Kidney tubule cell (primary cell): Measurements from ENCODE around the gene TXNIP.

Experiments
- DNase-seq: peaks from one replicate; pipeline ENCODE4 v3.0.0-alpha.2; 2018; ENCODE audit warnings: low spot score

Gene TXNIP

GRCh38 chr1:145985129-145985501, 11.3 kb downstream of the TXNIP start:
- no peak for DNase-seq

- DNase-seq = no peak
These were observed 12.2 kb downstream of the TXNIP start for GRCh38 chr1:145983960-145984830.

GRCh38 chr1:145983206-145983675, 13.1 kb downstream of the TXNIP start:
- DNase-seq = no peak

- no peak for DNase-seq
These were observed 14.2 kb downstream of the TXNIP start for GRCh38 chr1:145982010-145982723.

GRCh38 chr1:145980457-145980994, 15.9 kb downstream of the TXNIP start:
- DNase-seq = no peak

- DNase-seq = no peak
These were observed 16.5 kb downstream of the TXNIP start for GRCh38 chr1:145979746-145980456.

GRCh38 chr1:145978854-145979745, 17.3 kb downstream of the TXNIP start:
- DNase-seq = peak; percentile 100

GRCh38 chr1:145978471-145978853, 17.9 kb downstream of the TXNIP start:
- no peak for DNase-seq

- peak; percentile 85 for DNase-seq
These were observed 18.6 kb downstream of the TXNIP start for GRCh38 chr1:145977486-145978470.

GRCh38 chr1:145977016-145977415, 19.4 kb downstream of the TXNIP start:
- DNase-seq = no peak

- DNase-seq = no peak
These were observed 21.2 kb downstream of the TXNIP start for GRCh38 chr1:145975216-145975615.

GRCh38 chr1:145974721-145975120, 21.7 kb downstream of the TXNIP start:
- no peak for DNase-seq

GRCh38 chr1:145972580-145972979, 23.8 kb downstream of the TXNIP start:
- DNase-seq = no peak

- DNase-seq = no peak
These were observed 29.1 kb downstream of the TXNIP start for GRCh38 chr1:145967288-145967687.

GRCh38 chr1:145965119-145965744, 31.1 kb downstream of the TXNIP start:
- no peak for DNase-seq

- peak; percentile 97 for DNase-seq
These were observed 31.9 kb downstream of the TXNIP start, which contains the start of the genes ANKRD34A and POLR3GL for GRCh38 chr1:145964328-145965118. Gene ANKRD34A (minus strand): TSS chr1:145964575. CDS start chr1:145961759, 2,816 bp downstream. Gene POLR3GL (plus strand): TSS chr1:145964690. CDS start chr1:145974866, 10,176 bp downstream.

GRCh38 chr1:145963265-145964019, 32.9 kb downstream of the TXNIP start:
- peak; percentile 83 for DNase-seq
